ENCODE data around the gene CFAP65. TPM values are rescaled to one million over a fixed set of nuclear protein-coding genes. Genes with fewer than 3 reads are reported as not detected.
A peak's percentile ranks its signal among the peaks of the same experiment; 100 is the strongest.

CFAP65 gene
- total and polyA plus RNA-seq, 2 of the 13 experiments (the other 11 are each of a cell fraction or from before 2014, with no cell fraction given) = 0.05 TPM; not detected in 1

DNA sequence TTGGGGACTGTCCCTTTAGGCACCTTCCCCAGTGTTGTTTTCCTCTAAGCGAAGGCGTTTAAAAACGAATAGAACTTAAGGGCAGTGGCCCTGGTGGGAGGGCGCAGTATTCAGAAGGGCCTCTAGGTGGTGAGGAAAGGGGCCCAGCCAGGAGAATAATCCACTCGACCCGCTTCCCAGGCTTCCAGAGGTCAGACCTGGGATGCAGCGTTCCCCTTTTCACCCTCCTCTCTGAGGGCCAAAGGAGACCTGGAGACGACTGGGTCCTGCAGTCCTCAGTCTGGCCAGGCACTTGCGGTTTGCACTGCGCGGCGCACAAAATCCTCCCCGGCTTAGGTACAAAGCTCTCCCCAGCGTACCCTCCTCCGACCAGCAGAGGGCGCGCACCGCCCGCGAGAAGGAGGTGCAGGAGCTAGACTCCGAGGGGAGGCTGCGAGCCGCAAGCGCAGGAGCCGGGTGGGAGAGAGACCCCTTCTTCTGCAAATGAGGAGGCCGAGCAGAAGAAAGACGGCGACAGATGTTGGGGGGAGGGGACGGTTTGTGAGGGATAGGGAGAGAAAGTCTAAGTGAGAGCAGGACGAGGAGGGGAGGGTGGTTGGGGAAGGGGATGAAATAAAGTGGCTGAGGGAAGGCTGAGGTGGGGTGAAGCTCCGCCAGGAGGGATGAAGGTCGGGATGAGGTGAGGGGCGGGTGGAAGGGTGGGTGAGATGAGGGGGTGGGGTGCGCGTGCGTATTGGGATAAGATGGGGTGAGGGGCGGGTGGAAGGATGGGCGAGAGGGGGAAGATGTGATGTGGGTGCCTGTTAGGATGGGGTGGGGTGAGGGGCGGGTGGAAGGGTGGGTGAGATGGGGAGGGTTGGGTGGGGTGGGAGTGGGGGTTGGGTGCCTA lies 61.2 kb downstream of the CFAP65 start (continued):
- TF ChIP-seq ZNF280B (CRISPR knock-in tag; IDR thresholded peaks at IDR 0.05; ENCODE audit: borderline replicate concordance) = peak; percentile 41; the same call in 1 of the 2 replicates
- TF ChIP-seq SIX4 (CRISPR knock-in tag; IDR thresholded peaks at IDR 0.05) = no peak
- TF ChIP-seq IRF2 (CRISPR knock-in tag; IDR thresholded peaks at IDR 0.05) = 0 out of 2 replicates have a peak, but pooled peaks have one; percentile 54
- no peak for TF ChIP-seq ZNF432 (CRISPR knock-in tag; IDR thresholded peaks at IDR 0.05; ENCODE audit: borderline replicate concordance)
- no peak for TF ChIP-seq ZFP36 (IDR thresholded peaks at IDR 0.05; ENCODE audit: borderline replicate concordance, low read depth, low read length, partially characterized antibody)
- TF ChIP-seq MIER2 (CRISPR knock-in tag; IDR thresholded peaks at IDR 0.05) = peak; percentile 78
- TF ChIP-seq KLF16 (CRISPR knock-in tag; IDR thresholded peaks at IDR 0.05) = peak in 1 of 2 experiments; percentile 61; a peak in 1 of 4 replicates
- no peak for TF ChIP-seq TOE1 (CRISPR knock-in tag; IDR thresholded peaks at IDR 0.05)
- TF ChIP-seq MEIS1 (CRISPR knock-in tag; IDR thresholded peaks at IDR 0.05; ENCODE audit: borderline replicate concordance) = no peak
- no peak for TF ChIP-seq ZBTB44 (CRISPR knock-in tag; IDR thresholded peaks at IDR 0.05)
- no peak for TF ChIP-seq THAP11 (CRISPR knock-in tag; IDR thresholded peaks at IDR 0.05)
- 0 out of 2 replicates have a peak, but pooled peaks have one; percentile 21 for TF ChIP-seq ZSCAN31 (CRISPR knock-in tag; IDR thresholded peaks at IDR 0.05; ENCODE audit: low read depth)
- no peak for TF ChIP-seq SIN3A (IDR thresholded peaks at IDR 0.05; ENCODE audit: borderline replicate concordance, low read depth, low read length)
- no peak for TF ChIP-seq ZIK1 (CRISPR knock-in tag; IDR thresholded peaks at IDR 0.05; ENCODE audit: borderline replicate concordance, low read depth)
- peak; percentile 64; the same call in 1 of the 2 replicates for TF ChIP-seq CHCHD3 (CRISPR knock-in tag; IDR thresholded peaks at IDR 0.05)
- TF ChIP-seq MIXL1 (CRISPR knock-in tag; IDR thresholded peaks at IDR 0.05) = no peak
- no peak for TF ChIP-seq JDP2 (CRISPR knock-in tag; IDR thresholded peaks at IDR 0.05; ENCODE audit: borderline replicate concordance)
- TF ChIP-seq, protein P1, sequence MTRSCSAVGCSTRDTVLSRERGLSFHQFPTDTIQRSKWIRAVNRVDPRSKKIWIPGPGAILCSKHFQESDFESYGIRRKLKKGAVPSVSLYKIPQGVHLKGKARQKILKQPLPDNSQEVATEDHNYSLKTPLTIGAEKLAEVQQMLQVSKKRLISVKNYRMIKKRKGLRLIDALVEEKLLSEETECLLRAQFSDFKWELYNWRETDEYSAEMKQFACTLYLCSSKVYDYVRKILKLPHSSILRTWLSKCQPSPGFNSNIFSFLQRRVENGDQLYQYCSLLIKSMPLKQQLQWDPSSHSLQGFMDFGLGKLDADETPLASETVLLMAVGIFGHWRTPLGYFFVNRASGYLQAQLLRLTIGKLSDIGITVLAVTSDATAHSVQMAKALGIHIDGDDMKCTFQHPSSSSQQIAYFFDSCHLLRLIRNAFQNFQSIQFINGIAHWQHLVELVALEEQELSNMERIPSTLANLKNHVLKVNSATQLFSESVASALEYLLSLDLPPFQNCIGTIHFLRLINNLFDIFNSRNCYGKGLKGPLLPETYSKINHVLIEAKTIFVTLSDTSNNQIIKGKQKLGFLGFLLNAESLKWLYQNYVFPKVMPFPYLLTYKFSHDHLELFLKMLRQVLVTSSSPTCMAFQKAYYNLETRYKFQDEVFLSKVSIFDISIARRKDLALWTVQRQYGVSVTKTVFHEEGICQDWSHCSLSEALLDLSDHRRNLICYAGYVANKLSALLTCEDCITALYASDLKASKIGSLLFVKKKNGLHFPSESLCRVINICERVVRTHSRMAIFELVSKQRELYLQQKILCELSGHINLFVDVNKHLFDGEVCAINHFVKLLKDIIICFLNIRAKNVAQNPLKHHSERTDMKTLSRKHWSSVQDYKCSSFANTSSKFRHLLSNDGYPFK (CRISPR knock-in tag; IDR thresholded peaks at IDR 0.05; ENCODE audit: borderline replicate concordance) = 0 out of 2 replicates have a peak, but pooled peaks have one; percentile 69
- TF ChIP-seq FOXO4 (CRISPR knock-in tag; conservative IDR thresholded peaks at IDR 0.05) = no peak
- TF ChIP-seq HNRNPUL1 (IDR thresholded peaks at IDR 0.05; ENCODE audit: low read depth, low read length) = no peak
- TF ChIP-seq KMT2B (CRISPR knock-in tag; IDR thresholded peaks at IDR 0.05) = 0 out of 2 replicates have a peak, but pooled peaks have one; percentile 36
- no peak for TF ChIP-seq ZNF549 (CRISPR knock-in tag; IDR thresholded peaks at IDR 0.05)

Measured in HepG2 (cell line).